GM12874 (cell line): Measurements from ENCODE around the gene HLA-F.

ENCODE experiments used
- CTCF ChIP-seq: IDR thresholded peaks from 2 replicates; pipeline ENCODE4 v1.5.1; 2011; ENCODE audit warnings: low read depth, mild to moderate bottlenecking, control low read depth, low read length, moderate library complexity; ENCODE audit not compliant: insufficient read depth

Gene HLA-F

GRCh38 chr6:29770306-29770705, 47.1 kb downstream of the HLA-F start:
- no peak for TF ChIP-seq CTCF

GRCh38 chr6:29776684-29777083, 53.5 kb downstream of the HLA-F start:
- no peak for TF ChIP-seq CTCF
